Liver (tissue), 3 donors: ENCODE measurements around the gene GRM6.

ENCODE experiments used
- CTCF ChIP-seq: fragments of 150-350 bp; IDR thresholded peaks from 2 replicates; pipeline ENCODE4 v1.5.1; 2017; ENCODE audit warnings: improper control_type of control experiment, low read depth, low read length; ENCODE audit not compliant: missing input control
- EGR1 ChIP-seq, 2 donors: IDR thresholded peaks; 2 replicates each; pipeline ENCODE4 v1.6.1; 2016 to 2018; ENCODE audit warnings: antibody characterized with exemption in 2 of 2, low read depth in 2 of 2
- FOXA1 ChIP-seq: IDR thresholded peaks from 2 replicates; pipeline ENCODE4 v1.6.1; 2016; ENCODE audit warnings: antibody characterized with exemption
- GABPA ChIP-seq, 2 donors: IDR thresholded peaks in 1 of 2; conservative IDR thresholded peaks in 1 of 2; 2 replicates each; pipeline ENCODE4 v1.6.1; 2016; ENCODE audit warnings: antibody characterized with exemption in 2 of 2, mild to moderate bottlenecking in 1 of 2, moderate library complexity in 1 of 2
- JUND ChIP-seq, 2 donors: IDR thresholded peaks; 2 replicates each; pipeline ENCODE4 v1.6.1; 2016; ENCODE audit warnings: antibody characterized with exemption in 2 of 2
- MAX ChIP-seq: IDR thresholded peaks from 2 replicates; pipeline ENCODE4 v1.6.1; 2016; ENCODE audit warnings: antibody characterized with exemption
- NR2F2 ChIP-seq: IDR thresholded peaks from 2 replicates; pipeline ENCODE4 v1.6.1; 2016; ENCODE audit warnings: antibody characterized with exemption
- RAD21 ChIP-seq, 2 donors: IDR thresholded peaks; 2 replicates each; pipeline ENCODE4 v1.6.1; 2016; ENCODE audit warnings: antibody characterized with exemption in 2 of 2, mild to moderate bottlenecking in 2 of 2
- REST ChIP-seq: IDR thresholded peaks from 2 replicates; pipeline ENCODE4 v1.6.1; 2016; ENCODE audit warnings: antibody characterized with exemption, mild to moderate bottlenecking
- RXRA ChIP-seq, 2 donors: IDR thresholded peaks; 2 replicates each; pipeline ENCODE4 v1.6.1; 2017 to 2018; ENCODE audit warnings: antibody characterized with exemption in 2 of 2, mild to moderate bottlenecking in 1 of 2
- SP1 ChIP-seq: IDR thresholded peaks from 2 replicates; pipeline ENCODE4 v1.6.1; 2018; ENCODE audit warnings: antibody characterized with exemption, mild to moderate bottlenecking
- TAF1 ChIP-seq: conservative IDR thresholded peaks from 2 replicates; pipeline ENCODE4 v1.6.1; 2016; ENCODE audit warnings: antibody characterized with exemption, mild to moderate bottlenecking
- YY1 ChIP-seq: IDR thresholded peaks from 2 replicates; pipeline ENCODE4 v1.6.1; 2016; ENCODE audit warnings: antibody characterized with exemption, mild to moderate bottlenecking
- ZBTB33 ChIP-seq: IDR thresholded peaks from 2 replicates; pipeline ENCODE4 v1.6.1; 2016; ENCODE audit warnings: antibody characterized with exemption
- donor health status: healthy.
- donor health status: healthy.

GRCh38 chr5:178965465-178966055, 29.6 kb downstream of the GRM6 start:
- no peak for TF ChIP-seq CTCF
- no peak for TF ChIP-seq RXRA (IDR thresholded peaks at IDR 0.05)
- TF ChIP-seq GABPA (IDR thresholded peaks at IDR 0.05 in 1 of 2, conservative IDR thresholded peaks at IDR 0.05 in 1 of 2) = no peak
- TF ChIP-seq FOXA1 = no peak
- no peak for TF ChIP-seq REST
- no peak for TF ChIP-seq RAD21 (IDR thresholded peaks at IDR 0.05)
- no peak for TF ChIP-seq NR2F2
- no peak for TF ChIP-seq TAF1
- no peak for TF ChIP-seq YY1
- TF ChIP-seq SP1 = no peak
- TF ChIP-seq EGR1 (IDR thresholded peaks at IDR 0.05; ENCODE audit: low read depth in 2 of 2) = no peak
- TF ChIP-seq ZBTB33 = no peak
- no peak for TF ChIP-seq JUND (IDR thresholded peaks at IDR 0.05)
- TF ChIP-seq MAX = no peak
